Brain pericyte (primary cell): ENCODE measurements around the gene ADAM17.

ENCODE experiments used
- DNase-seq: peaks from one replicate; pipeline ENCODE4 v3.0.0-alpha.2; 2012; ENCODE audit warnings: low read depth, low spot score

ADAM17 gene

GRCh38 chr2:9472511-9472910, 83.1 kb downstream of the ADAM17 start:
- DNase-seq, result no peak

- DNase-seq, result no peak
Observed at GRCh38 chr2:9471206-9471605, 84.4 kb downstream of the ADAM17 start.

- no peak for DNase-seq
Observed at GRCh38 chr2:9467687-9468086, 87.9 kb downstream of the ADAM17 start.

- no peak for DNase-seq
Observed at GRCh38 chr2:9466147-9466683, 89.4 kb downstream of the ADAM17 start.

DNA sequence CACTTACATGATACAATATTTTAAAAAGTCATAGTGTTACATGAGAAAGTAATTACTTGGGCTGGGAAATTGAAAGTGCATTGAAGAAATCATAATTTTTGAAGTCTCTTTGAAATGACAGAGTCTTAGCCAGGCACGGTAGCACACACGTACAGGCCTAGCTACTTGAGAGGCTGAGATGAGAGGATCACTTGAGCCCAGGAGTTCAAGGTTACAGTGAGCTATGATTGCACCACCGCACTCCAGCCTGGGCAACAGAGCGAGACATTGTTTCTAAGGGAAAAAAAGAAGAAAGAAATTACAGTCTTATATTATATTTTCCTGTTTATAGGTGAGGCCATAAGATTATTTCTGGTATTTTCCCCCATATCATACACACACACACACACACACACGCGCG, 90.5 kb downstream of the ADAM17 start:
- no peak for DNase-seq

DNA sequence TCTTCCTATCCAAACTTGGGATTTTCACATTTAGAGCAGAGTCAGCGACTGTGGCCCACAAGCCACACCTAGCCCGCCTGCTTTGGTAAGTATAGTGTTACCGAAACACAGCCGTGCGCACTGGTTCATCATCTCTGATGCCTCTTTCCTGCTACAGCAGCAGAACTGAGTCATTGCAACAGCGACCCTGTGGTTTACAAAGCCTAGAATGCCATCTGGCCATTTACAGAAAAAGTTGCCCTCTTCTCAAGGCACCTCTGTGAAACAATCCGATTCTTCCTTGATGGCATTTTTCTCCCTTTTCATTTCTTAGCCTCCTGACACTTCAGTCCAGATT, 92.0 kb downstream of the ADAM17 start:
- DNase-seq, result no peak

DNA sequence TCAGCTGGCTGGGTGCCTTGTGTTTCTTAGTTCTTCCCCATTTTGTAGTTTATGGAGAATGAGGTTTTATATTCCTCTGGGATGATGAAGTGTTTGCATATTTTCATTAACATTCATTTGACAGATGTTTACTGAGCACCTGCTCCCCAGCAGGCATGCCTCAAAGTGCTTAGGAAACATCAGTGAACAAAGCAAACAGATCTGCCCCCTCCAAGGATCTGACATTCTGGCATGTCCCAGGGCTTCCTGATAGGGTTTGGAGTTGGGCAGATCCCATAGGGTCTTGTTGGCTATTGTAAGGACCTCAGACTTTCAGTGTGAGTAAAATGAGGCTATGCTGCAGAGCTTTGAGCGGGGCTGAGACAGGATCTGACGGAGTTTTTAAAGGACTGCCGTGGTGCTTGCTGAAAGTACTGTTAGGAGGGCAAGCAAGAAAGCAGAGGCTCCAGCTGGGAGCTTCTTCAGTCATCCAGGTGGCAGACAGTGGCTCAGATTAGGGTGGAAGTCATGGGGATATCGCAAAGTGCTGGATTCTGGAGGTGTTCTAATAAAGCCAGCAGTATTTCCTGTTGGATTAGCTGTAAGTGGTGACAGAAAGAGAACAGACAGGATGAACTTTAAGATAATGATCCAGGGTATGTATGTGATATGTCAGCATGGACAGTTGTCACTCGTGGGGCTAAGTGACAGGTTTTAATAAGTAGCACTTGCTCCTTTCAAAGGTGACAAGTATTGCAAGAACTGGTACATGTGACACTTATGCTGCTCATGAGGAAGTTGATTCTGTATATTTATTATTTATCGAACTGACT, 92.5 kb downstream of the ADAM17 start:
- no peak for DNase-seq

GRCh38 chr2:9462313-9462712, 93.3 kb downstream of the ADAM17 start:
- no peak for DNase-seq

- no peak for DNase-seq
Observed at GRCh38 chr2:9461079-9461478, 94.6 kb downstream of the ADAM17 start.

GRCh38 chr2:9460441-9461017, 95.1 kb downstream of the ADAM17 start:
- no peak for DNase-seq

- no peak for DNase-seq
Observed at GRCh38 chr2:9451231-9451630, 104.4 kb downstream of the ADAM17 start.

GRCh38 chr2:9445089-9445488, 110.5 kb downstream of the ADAM17 start:
- no peak for DNase-seq

GRCh38 chr2:9443526-9443925, 112.1 kb downstream of the ADAM17 start:
- DNase-seq, result no peak

- no peak for DNase-seq
Observed at GRCh38 chr2:9441556-9441955, 114.1 kb downstream of the ADAM17 start.

- DNase-seq, result no peak
Observed at GRCh38 chr2:9440058-9440727, 115.4 kb downstream of the ADAM17 start.

- DNase-seq, result no peak
Observed at GRCh38 chr2:9439536-9439935, 116.1 kb downstream of the ADAM17 start.
